NCI-H2171 treated with DMSO at 0.1 percent for 48 hours (cell line): ENCODE measurements around the gene GLYATL1.

ENCODE experiments used
- DNase-seq: peaks from one replicate; lab custom pipeline; 2025; lab: John Stamatoyannopoulos, UW

Gene GLYATL1

DNA sequence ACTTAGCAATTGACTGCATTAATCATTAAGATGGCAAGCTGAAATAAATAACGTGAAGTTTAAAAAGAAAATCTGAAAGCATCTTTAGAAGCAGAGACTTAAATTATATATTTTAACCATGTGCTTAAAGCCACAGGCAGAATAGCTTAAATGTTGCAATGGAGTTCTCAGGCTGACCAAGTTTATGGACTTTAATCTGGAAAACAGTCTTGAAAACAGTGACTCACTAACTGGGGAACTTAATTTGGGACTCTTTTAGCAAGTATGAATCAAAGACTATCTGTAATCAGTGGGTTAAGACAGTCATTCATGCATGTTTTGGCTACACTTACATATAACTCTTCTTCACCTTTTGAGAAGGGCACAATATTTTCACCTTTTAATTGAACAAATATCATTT, 12.6 kb upstream of the GLYATL1 start:
- no peak for DNase-seq

DNA sequence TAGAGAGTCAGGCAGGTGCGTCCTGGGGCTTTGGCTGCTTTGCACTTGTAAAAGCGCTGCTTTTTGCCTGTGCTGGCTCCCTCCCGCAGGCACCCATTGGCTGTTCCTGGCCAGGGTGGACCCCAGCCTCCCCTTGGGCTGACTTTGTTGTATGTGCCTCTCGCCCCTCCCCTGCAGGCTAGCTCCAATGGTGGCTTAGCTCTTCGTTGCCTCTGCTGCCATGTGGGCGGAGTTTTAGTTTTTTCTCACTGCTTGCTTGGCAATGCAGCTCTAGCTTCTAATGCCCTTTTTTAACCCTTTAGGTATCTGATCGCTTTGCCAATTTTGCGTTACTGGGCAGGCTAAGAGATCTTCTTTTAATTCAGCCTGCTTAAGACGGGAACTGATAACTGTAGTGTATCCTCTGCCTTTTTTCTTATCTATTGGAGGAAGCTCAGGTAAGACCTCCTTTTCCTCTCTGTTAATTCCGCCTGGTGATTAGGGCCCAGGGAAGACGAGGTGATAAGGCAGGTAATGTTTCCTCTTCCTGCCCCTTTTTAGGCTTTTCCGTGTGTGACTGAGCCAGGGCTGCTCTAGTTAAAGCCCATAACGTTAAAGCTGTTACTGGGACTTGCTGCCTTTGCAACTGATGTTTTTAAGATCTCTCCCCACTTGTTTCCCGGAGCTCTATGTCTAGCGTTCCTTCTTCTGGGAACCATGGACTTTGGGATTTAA, 11.7 kb upstream of the GLYATL1 start:
- no peak for DNase-seq

DNA sequence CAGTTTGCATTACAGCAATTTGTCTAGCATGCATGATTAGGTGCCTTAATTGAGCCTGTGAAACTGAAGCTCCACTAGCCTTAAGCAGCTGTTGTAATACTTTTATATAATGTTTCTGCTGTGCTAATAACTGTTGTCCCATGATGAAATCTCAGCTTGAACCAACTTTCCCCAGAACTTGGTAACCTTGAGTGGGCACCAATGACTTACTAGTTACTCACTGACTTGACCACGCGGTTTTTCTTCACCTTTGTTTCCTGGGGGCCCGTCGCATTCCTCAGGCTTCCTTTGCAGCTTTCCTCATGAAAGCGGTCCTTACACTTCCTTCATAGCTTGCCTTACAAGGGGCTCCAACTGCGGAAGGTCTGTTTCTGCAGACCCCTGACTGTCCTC, 11.2 kb upstream of the GLYATL1 start:
- no peak for DNase-seq

DNA sequence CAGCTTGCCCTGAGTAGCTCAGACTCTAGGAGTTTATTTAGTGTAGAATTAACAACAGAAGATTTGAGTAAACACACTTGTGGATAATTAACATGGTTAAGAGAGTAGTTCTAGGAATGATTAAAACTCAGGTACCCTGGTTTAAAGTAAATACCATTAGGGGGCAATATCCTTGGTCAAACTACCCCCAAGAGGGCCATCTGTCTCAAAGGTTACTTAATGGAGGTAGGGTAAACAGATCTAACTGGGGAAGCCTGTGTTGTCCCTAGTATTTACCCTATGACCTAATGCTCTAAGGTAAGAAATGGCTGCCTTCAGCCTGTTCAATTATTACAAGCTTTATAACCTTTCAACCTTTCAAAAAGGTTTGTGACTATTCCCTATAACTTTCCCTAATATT, 10.6 kb upstream of the GLYATL1 start:
- DNase-seq, result no peak

DNA sequence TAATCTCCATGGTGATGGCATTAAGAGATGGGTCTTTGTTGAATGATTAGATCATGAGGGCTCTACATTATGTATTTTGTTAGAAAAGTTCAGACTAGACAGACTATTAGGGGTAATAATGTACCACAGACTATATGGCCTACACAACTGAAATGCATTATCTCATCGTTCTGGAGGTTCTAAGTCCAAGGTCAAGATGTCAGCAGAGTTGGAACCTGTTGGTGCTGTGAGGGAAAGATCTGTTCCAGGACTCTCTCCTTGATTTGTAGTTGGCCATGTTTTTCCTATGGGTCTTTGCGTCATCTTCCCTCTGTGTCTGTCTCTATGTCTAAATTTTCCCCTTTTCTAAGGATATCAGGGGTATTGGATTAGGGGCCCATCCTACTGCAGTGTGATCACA, 8.4 kb upstream of the GLYATL1 start:
- no peak for DNase-seq

DNA sequence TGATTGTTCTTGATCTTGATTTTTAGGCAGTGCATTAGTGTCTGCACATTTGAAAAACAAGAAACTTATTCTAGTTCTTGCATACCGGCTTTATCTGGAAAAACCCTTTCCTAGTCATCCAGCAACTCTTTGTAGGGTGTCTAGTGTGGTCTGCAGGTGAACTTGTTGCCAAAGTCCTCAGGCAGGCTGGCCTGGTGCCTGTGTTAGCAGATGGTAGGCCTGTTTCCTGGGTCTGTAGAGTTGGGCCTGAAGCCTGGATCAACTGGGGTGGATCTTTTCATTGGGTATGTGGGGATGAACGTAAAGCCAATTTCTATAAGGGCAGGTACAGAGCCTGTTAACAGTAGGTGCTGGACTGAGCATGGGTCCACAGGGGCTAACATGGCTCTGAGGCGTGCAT, 5.6 kb upstream of the GLYATL1 start:
- no peak for DNase-seq

DNA sequence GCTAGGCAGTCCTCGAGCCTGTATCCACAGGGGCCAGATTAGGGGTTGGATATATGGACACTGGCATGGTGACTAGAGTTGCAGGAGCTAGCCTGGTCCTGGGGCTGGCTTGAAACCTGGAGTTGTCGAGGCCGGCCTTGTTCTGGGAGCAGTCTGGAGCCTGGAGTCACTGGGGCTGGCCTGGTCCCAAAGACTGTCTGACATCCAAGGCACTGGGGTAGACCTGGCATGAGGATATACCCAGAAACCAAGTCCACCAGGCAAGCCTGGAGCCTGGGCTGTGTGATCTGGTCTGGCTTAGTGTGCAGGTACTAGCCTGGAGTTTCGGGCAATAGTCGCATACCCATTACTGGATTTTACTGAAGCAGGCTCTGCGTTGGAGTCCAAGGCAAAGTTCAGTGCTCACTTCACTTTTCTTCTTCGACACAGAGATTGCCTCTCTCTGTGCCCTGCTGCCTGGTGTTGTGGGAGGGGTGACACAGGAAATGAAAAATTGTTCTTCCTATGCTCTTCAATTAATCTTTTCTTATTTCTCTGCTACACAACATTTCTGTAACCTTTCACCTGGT, 4.3 kb upstream of the GLYATL1 start:
- no peak for DNase-seq

DNA sequence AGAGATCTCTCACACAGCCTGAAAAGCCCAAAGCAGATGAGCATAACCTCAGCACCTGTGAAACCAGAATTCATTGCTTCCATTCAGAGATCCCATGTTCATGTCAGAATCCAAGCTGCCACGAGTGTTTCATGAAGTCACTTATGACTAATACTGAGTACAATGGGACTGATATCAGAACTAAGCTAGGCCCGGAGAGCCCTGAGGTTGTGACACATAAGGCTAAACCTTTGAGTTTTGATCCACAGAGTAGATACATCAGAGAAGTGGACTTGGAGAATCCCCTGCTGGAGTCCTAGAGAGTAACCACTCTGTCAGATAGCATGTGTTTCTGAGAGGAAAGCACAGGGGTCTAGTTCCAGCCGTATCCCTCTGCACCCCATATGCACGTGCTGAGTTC, 890 bp upstream of the GLYATL1 start:
- no peak for DNase-seq

DNA sequence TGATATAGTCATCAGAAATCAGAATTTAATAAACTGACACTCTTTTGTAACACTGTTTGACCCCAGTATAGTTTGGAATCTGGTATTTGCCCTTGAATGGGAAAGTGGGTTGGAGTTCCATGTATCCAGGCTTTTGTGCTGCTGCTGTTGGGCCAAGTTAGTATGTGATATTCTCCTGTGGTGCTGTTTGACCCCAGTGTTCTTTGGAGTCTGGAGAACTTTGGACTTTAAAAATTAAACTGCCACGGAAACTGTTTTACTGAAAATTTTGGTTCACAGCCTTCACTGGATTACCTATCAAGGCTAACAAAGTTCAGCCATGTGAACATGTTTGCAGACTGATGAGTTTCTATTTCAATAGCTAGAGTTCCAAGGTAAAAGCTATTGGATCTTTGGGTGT, 740 bp downstream of the GLYATL1 start:
- no peak for DNase-seq

DNA sequence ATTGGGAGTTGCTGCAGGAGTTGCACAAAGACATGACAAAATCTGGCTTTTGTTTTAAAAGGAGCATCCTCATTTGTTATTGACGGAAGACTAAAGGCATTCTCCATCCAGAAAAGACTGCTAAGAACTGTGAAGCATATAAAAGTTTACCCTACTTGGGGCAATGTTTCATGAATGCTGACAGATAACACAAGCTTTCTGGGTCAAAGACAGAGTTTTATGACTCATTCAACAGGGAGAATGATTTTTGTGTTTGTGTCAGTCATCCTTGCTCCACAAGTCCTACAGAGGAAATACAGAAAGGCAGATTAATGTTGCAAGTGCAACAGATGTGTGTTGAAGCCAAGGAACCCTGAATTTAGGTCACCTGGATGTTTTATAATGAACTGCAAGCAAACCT, 2.5 kb downstream of the GLYATL1 start:
- no peak for DNase-seq

DNA sequence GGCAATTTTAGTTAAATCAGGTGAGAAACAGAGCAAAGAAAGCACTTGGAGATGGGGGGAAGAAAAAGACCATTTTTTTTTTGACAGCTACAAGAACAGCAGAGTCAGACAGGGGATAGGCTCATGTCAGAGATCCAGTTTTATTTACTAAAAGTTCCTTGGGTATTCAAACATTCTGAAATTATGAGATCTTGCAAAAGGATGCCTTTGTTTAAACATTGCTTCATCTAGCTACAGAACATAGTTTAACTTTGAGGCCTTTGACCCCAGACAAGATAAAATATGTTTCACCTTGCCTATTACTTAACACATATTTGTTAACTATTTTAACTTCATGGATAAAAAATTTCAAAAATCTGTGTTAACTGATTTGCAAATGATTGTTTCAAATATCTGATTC, 6.4 kb downstream of the GLYATL1 start:
- no peak for DNase-seq

DNA sequence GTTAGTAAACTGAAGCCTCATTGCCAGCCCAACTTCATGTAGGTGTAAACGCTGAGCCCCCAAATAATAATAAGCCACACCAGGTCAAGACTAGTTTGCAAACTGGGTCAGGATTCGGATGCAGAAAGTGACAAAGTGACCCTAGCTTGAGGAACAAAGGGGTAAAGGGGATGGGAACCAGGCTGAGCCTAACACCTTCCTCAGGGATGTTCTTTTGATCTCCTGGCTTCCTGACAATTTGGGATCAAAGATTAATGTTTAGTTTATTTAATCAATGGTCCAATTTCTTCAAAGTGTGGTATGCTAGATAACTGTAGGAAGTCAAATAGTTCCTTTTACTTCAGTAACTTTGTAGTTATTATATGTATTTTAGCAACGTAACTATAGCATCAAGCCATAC, 9.9 kb downstream of the GLYATL1 start:
- no peak for DNase-seq

DNA sequence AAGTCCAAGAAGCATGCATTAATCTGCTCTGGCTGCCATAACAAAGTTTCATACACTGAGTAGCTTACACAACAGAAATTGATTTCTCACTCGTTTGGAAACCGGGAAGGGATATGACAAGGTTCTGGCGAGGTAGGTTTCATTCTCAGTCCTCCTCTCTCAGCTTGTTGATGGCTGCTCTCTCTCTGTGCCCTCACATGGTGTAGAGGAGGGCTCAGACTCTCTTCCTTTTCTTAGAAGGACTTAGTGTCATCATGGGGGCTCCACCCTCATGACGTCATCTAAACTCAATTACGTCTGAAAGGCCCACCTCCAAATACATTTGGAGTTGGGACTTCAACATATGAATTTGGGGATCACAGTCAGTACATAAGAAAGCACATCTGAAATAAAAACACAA, 18.6 kb downstream of the GLYATL1 start:
- no peak for DNase-seq

DNA sequence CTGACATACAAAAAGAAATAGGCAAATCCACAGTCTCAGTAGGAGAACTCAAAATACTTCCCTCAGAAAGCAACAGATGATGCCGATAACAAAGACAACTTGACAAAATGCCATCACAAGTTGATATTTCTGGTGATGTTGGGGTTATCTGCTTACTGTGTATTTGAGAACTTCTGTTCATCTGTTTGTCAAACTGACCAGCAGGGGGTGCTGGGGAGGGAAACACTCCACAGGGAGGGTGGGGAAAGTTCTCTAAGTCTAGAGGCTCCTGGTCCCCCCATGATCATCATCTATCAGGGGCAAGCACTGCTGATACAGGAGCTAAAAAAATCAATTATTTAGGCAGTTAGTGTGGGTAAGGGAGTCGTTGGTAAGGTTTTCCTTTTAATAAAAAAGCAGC, 19.2 kb downstream of the GLYATL1 start:
- no peak for DNase-seq

DNA sequence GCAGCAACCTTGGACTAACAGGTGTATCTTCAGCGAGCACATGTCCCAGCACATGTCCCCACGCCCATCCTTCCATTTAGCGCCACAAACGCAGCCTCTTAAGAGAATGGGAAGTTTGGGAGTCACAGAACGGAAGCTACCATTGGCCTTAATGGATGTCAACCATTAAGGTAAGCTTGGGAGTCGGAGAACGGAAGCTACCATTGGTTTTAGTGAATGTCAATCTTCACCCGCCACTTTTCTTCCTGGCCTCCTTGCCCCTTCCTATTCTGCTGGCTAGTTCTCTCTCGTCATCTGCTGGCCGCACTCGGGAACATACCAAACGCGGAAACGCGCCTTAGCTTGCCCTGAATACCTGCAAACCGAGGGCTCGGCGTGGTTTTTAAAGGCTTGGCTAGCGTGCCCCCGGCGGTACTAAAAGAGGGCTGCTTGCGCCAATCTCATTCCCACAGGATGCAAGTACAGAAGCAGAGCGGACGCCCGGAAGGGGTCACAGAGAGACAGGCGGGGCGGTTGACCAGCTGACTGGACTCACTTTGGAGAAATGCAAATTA, 24.3 kb downstream of the GLYATL1 start:
- no peak for DNase-seq

DNA sequence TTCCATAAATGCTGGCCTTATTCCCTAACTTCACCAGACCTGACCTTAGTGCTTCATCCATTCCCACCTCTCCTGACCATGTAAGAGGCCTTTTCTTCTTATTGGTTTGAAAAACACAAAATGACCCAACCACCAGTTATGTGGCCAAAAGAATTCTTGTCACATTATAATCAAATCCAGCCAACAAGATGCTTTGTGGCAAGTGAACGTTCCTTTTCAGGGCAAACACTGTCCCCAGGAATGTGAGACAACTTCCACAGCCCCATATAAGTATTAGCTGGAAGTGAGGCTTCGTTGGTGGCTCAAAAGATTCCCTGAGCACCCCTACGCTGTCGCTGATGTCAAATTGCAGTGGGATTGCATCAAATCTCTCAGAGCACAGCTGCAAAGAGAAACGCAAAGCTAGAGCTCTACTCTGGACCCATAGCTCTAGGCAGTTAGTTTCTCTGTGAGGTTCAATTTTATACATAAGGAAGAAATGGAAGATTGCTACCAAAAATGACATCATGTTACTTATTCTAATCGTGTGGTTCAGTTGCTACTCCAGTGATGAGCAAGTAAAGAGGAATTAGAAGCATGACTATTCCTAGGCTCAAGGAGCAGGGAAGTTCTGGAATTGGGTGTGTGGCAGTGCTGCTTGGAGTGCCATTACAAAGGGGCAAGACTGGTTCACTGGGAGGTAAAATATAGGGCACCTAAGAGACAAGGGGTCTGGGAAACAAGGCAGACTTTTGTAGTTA, 26.1 kb downstream of the GLYATL1 start:
- DNase-seq, result no peak

DNA sequence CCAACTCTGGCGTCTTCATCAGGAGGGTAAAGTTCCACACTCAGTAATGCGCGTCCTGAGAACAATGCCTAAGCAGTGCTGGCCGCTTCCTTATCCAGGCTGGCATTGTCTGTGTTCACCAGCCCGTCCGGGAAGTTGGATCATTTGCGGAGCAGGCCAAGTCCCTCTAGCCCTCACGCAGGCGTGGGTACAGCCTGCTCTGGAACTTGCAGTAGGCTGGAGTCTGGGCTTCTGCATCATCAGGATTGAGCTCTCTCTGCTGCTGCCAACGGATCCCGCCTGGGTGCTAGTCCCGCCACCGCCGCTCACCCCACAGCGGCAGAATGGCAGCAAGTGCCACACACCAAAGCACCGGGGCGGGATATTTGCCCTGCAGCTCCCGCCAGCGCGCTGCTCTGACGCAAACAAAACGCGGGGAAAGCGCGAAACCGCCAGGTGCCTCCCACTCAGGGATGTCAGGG, 29.0 kb downstream of the GLYATL1 start:
- no peak for DNase-seq

DNA sequence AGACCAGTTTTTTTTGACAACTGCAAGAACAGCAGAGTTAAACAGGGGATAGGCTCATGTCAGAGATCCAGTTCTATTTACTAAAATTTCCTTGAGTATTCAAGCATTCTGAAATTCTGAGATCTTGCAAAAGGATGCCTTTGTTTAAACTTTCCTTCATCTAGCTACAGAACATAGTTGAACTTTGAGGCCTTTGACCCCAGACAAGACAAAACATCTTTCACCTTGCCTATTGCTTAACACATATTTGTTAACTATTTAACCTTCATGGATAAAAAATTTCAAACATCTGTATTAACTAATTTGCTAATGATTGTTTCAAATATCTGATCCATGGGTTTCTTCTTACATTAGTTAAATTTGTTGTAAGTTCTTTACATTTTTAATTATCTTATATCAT, 38.2 kb downstream of the GLYATL1 start:
- DNase-seq, result no peak

DNA sequence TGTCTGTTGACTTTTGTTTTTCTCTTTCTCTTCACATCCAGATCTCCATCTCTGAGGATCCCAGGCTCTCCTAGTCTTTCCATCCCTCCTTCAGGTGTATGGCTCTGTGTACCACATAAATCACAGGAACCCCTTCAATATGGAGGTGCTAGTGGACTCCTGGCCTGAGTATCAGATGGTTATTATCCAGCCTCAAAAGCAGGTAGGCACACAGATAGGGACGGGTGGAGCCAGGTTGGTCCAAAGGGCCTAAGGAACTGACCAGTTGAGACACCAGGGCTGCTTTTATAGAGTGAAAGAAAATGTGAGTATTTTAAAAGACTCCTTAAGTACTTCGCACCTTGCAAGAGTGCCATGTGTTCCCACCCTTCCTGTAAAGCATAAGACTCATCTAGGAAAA, 39.9 kb downstream of the GLYATL1 start:
- DNase-seq, result no peak

DNA sequence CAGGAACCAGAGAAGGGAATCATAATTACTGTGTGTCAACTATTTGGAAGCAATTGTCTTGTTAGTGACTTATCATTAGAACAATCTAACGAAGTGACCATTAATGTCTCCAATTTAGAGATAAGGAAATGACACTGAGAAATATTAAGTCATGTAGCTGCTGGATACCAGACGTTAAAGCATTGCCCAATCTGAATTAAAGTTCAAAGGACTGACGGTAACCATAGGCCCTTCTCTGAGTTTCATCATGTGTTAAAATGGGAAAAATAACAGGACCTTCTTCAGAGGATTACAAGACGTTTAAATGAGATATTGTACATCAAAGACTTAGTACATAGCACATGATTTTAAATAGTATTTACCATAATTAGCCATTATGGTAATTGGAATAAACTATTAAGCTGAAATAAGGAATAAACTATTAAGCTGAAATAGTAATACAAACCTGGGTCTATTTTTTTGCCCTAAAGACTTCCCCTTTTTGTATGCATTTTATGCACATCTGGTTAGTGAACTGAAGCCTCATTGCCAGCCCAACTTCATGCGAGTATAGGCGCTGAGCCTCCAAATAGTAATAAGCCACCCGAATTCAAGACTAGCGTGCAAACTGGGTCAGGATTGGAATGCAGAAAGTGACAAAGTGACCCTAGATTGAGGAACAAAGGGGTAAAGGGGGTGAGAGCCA, 41.0 kb downstream of the GLYATL1 start:
- DNase-seq, result no peak

DNA sequence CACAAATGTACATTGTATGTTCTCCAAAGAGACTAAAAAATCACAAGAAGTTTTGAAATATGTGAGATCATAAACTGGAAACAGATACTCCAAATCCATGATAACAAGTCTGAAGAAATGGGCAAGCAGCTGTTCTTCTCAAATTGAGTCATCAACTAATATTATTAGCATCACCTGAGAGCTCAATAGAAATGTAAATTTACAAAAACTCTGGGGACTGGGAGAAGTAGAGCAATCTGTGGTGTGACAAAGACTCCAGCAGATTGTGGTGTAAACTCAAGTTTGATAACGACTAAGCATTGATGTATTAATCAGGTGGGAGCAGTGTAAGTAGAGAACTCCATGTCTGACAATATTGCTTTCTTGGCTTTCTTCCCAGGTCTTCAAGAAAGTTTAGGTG, 53.2 kb downstream of the GLYATL1 start:
- DNase-seq, result no peak

DNA sequence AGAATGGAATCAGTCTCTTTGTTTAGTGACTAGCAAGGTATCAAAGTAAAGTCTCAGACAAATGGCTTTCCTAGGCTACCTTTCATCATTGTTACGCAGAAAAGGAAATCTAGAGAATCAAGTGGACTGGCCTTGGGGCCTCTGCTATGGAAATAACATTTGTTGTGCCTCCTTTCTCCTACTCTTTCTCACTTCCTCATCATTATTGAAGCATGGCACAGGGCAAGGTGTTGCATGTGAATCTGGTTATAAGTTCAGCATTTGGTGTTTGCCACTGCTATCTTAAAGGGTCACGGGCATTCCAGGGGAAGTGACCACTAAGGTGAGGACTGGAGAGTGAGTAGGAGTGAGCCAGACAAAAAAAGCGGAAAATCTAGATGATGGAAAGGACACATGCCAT, 54.9 kb downstream of the GLYATL1 start:
- DNase-seq, result no peak
